Right lobe of liver (tissue), 6 donors: Measurements from ENCODE around the gene SH3GL1. TPM values are rescaled to one million over a fixed set of nuclear protein-coding genes. Genes with fewer than 3 reads are reported as not detected.

ENCODE experiments used
- ATAC-seq, 4 donors: fragments of 200-7000 bp; cut with Tn5 transposase; one replicate each; pipeline ENCODE4 v1.9.1; 2020; ENCODE audit warnings: mild to moderate bottlenecking in 4 of 4, moderate library complexity in 4 of 4
- DNase-seq, 3 donors: peaks; one replicate each; pipeline ENCODE4 v3.0.0-alpha.2; 2020
- H3K27ac ChIP-seq, 3 donors: fragments of 200-600 bp; one replicate each; pipeline ENCODE4 v1.8.0; 2022
- H3K27me3 ChIP-seq, 2 donors: fragments of 200-600 bp; one replicate each; pipeline ENCODE4 v1.8.0; 2022
- H3K36me3 ChIP-seq, 4 donors: fragments of 200-600 bp; sonication (generic) in 1 of 4; one replicate each; pipeline versions ENCODE4 v1.5.1 to v1.8.0; 2017 to 2022; ENCODE audit warnings: control low read depth in 1 of 4
- H3K4me1 ChIP-seq, 4 donors: fragments of 200-600 bp; sonication (generic) in 1 of 4; one replicate each; pipeline versions ENCODE4 v1.5.1 to v1.8.0; 2017 to 2022; ENCODE audit warnings: control low read depth in 1 of 4
- H3K4me3 ChIP-seq, 3 donors: fragments of 200-600 bp; one replicate each; pipeline ENCODE4 v1.8.0; 2022
- H3K9me3 ChIP-seq, 4 donors: fragments of 200-600 bp; sonication (generic) in 1 of 4; one replicate each; pipeline versions ENCODE4 v1.5.1 to v1.8.0; 2017 to 2022; ENCODE audit warnings: control low read depth in 1 of 4
- POLR2A ChIP-seq: fragments of 450-650 bp; IDR thresholded peaks from one replicate; pipeline ENCODE4 v1.6.1; 2017; ENCODE audit warnings: antibody characterized with exemption, mild to moderate bottlenecking
- WGBS: methylation state at CpG from one replicate; pipeline ENCODE4 v1.1.6; 2018; ENCODE audit warnings: low coverage, low lambda C conversion rate; ENCODE audit not compliant: insufficient coverage; ENCODE audit errors: missing lambda C conversion rate; 5-methylcytosine and 5-hydroxymethylcytosine counted together
- intact Hi-C, 2 donors: fragments of 100-400 bp; cut with DNase I; formaldehyde crosslinking; loops; one replicate each; pipeline versions ENCODE4 v1.11.2 to v1.14.1; 2022
- total RNA-seq, 6 experiments: library from RNA; depleted of rRNA in 2 of 6; stranded (reverse); fragments of >200 nt in 2 of 6; fragmentation: NEBNext Ultra II Directional in 3 of 6; extraction: Animal tissue kit (Norgen Biotek cat#: 25700) in 3 of 6; gene quantifications; one replicate each; pipeline versions ENCODE4 v1.1.0 to v1.2.4, GENCODE V29; 2016 to 2023
- TF ChIP-seq, protein P1 (sequence below), 4 donors: fragments of 200-600 bp in 3 of 4; fragments of 450-650 bp in 1 of 4; IDR thresholded peaks; one replicate each; pipeline versions ENCODE4 v1.5.1 to v1.8.0; 2016 to 2022; ENCODE audit warnings: antibody characterized with exemption in 4 of 4, mild to moderate bottlenecking in 2 of 4
- donor health status: DM: no; HTN: yes; CAD: no.
- donor health status: DM: no; HTN: no; CAD: no.
- donor health status: DM: no; HTN: no; CAD: no.
- donor health status: DM: no; HTN: yes; CAD: no.
- donor health status: DM: no; HTN: yes; CAD: no.

SH3GL1 gene
- total RNA-seq, 6 experiments from 2014 or later = 22.6 to 47.7 (median 25.2) TPM

DNA sequence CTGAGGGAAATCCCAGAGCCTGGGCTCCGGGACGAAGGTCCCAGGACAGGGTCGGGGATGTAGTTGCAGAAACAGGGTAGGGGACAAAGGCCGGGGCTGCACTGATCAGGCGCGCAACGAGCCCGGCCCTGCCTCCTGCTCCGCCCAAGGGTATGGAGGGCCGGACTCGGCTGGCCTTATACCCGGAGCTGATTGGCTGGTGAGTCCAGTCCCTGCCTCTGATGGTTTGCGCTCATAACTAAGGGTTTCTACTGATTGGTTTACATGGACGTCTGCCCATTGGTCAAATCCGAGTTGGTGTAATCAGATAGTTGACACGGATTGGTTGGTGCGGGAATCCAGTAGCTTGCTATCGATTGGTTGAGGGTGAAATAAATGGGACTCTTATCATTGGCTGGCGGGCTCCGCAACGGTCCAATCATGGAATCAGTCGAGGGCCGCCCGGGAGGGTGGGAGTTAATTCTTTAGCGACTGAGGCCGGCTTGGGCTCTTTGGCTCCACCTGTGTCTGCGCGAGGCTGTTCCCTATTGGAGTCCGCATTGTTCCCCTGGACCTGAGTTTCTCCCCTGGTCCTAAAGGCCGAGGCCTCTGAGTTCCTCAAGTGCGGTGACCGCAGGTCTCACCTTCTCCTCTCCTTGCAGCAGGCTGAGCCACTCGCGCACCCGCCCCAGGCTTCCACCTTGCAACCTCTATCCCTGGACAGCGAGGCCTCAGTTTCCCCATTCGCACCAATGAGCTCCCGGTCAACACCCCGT lies 57.6 kb downstream of the SH3GL1 start:
- TF ChIP-seq POLR2A = peak; percentile 76
- TF ChIP-seq, protein P1, sequence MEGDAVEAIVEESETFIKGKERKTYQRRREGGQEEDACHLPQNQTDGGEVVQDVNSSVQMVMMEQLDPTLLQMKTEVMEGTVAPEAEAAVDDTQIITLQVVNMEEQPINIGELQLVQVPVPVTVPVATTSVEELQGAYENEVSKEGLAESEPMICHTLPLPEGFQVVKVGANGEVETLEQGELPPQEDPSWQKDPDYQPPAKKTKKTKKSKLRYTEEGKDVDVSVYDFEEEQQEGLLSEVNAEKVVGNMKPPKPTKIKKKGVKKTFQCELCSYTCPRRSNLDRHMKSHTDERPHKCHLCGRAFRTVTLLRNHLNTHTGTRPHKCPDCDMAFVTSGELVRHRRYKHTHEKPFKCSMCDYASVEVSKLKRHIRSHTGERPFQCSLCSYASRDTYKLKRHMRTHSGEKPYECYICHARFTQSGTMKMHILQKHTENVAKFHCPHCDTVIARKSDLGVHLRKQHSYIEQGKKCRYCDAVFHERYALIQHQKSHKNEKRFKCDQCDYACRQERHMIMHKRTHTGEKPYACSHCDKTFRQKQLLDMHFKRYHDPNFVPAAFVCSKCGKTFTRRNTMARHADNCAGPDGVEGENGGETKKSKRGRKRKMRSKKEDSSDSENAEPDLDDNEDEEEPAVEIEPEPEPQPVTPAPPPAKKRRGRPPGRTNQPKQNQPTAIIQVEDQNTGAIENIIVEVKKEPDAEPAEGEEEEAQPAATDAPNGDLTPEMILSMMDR (IDR thresholded peaks at IDR 0.05) = peak in 3 of 4 donors; percentile 21 to 34 (median 34)
- 0% methylated on average over 17 of the region's 39 CpGs for WGBS
- Histone ChIP-seq H3K36me3 (no peaks in the 10 kb centered on the region), H3K4me3 (peak overlapping the region; percentile 45 to 68 (median 59)), H3K27me3 (no peaks in the 10 kb centered on the region), H3K27ac (peak overlapping the region; percentile 84 to 89 (median 88)), H3K4me1 (peaks cover 0 to 53% (median 18%) of the 10 kb centered on the region in 4 donors), H3K9me3 (no peaks in the 10 kb centered on the region)
- peak; percentile 96 to 99 (median 99) for DNase-seq
- peak; percentile 75 to 90 (median 84) for ATAC-seq
- intact Hi-C loops = no loop called here

DNA sequence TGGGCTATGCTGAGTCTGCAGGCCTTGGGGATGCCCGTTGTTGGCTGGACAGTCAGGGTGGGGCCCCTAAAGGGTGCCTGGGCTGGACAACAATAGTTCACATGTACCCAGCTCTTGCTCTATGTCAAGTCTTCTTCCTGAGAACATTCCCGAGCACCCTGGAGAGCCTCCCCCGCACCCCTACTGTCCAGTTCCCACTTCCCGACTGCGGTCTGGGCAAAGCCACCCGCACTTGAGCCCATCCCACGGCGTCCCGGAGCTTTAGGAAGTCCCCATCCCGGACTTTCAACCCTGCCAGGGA lies 58.1 kb downstream of the SH3GL1 start:
- no peak for TF ChIP-seq POLR2A
- TF ChIP-seq, protein P1 (IDR thresholded peaks at IDR 0.05) = no peak
- no peak for DNase-seq
- H3K36me3 ChIP-seq = no peaks in the 10 kb centered on the region
- H3K4me3 ChIP-seq = peak overlapping the region; percentile 20 to 68 (median 40)
- peaks cover 0 to 56% (median 20%) of the 10 kb centered on the region in 4 donors for H3K4me1 ChIP-seq
- H3K27ac ChIP-seq = peak overlapping the region; percentile 64 to 89 (median 85)
- intact Hi-C loops = no loop called here
- no peak for ATAC-seq
- WGBS = 7% methylated on average over 8 of the region's 10 CpGs
- no peaks in the 10 kb centered on the region for H3K27me3 ChIP-seq
- H3K9me3 ChIP-seq = no peaks in the 10 kb centered on the region

DNA sequence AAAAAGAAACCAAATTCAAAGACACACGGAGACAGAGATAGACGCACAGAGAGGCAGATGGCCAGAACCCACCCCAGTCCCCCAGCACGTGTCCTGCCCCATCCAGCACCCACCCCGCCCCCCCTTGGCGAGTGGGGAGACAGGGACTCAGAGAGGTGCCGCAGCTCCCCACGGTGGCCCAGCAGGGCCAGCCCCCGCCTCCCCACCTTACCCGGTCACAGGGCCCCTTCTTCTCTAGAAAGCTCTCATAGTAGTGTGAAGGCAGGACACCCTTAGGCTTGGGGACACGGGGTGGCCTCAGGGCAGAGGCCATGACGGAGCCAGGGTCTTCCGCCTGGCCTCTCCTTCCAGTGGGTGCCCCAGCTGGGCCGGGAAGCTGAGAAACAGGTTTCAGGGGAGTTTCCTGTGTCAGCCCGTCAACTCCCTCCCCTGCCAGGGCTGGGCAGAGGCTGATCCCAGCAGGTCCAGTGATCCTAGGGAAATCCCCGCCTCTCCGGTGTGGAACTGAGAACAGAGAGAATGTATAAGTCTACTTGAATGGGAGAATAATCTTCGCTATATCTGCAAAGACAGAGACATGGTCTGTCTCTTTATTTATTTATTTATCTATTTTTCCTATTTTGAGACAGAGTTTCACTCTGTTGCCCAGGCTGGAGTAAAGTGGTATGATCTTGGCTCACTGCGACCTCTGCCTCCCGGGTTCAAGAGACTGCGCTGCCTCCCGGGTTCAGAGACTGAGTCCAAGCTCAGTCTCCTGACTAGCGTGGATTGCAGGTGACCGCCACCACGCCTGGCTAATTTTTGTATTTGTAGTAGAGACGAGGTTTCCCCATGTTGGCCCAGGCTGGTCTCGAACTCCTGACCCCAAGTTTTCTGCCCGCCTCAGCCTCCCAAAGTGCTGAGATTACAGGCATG lies 61.6 kb downstream of the SH3GL1 start, which contains the start of gene STAP2:
STAP2 (minus strand) TSS at position 387 of the 915 bp plus-strand sequence; CDS start at position 313, 74 bp downstream.
- Histone ChIP-seq H3K4me3 (peak within 1 kb of the TSS; percentile 51 to 67 (median 65)), H3K9me3 (no peaks in the 10 kb centered on the region), H3K4me1 (peaks cover 0 to 45% (median 15%) of the 10 kb centered on the region in 4 donors), H3K36me3 (no peaks in the 10 kb centered on the region), H3K27ac (peak within 1 kb of the TSS; percentile 76 to 94 (median 79)), H3K27me3 (no peaks in the 10 kb centered on the region)
- TF ChIP-seq POLR2A = no peak
- TF ChIP-seq, protein P1 (IDR thresholded peaks at IDR 0.05) = no peak
- intact Hi-C loops = loop anchor here in 1 of 2 donors (10.0 kb wide), 1 partner anchor 56 kb away; no protein-coding TSS in a partner anchor
- 32% methylated on average over 16 of the region's 27 CpGs for WGBS
- ATAC-seq (peak; percentile 26 to 46 (median 31)), DNase-seq (peak; percentile 77 to 84 (median 78))

DNA sequence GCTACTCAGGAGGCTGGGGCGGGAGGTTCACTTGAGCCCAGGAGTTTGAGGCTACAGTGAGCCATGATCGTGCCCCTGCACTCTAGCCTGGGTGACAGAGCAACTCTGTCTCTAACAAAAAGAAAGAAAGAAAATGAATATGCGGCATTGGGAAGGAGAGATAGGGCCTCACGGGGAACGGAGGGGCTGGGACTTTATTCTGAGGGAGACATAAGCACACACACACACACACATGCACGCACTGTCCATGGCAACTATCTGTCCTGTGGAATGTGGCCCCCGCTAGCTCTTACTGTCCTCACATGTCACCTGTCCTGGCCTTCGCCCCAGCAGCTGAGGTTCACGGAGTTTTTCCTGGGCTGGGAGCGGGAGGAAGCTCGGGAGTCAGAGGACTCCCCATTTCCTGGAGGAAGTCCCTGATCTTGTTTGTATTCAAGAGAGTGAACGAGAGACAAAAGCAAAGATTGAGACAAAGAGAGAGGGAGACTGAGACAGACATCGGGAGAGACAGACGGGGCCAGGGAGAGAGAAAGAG lies 62.4 kb downstream of the SH3GL1 start:
- no peak for TF ChIP-seq POLR2A
- TF ChIP-seq, protein P1 (IDR thresholded peaks at IDR 0.05) = no peak
- Histone ChIP-seq H3K4me3 (peak overlapping the region; percentile 51 to 67 (median 65)), H3K27ac (peak overlapping the region; percentile 76 to 94 (median 79)), H3K9me3 (no peaks in the 10 kb centered on the region), H3K27me3 (no peaks in the 10 kb centered on the region), H3K36me3 (no peaks in the 10 kb centered on the region), H3K4me1 (peaks cover 0 to 45% (median 15%) of the 10 kb centered on the region in 4 donors)
- intact Hi-C loops = loop anchor here in 1 of 2 donors (10.0 kb wide), 1 partner anchor 57 kb away; no protein-coding TSS in a partner anchor
- peak; percentile 64 to 78 (median 75) for DNase-seq
- WGBS = 2% methylated on average over 14 of the region's 14 CpGs
- peak; percentile 6 to 24 (median 11) for ATAC-seq
